Activated CD4-positive, alpha-beta T cell treated with anti-CD3 and anti-CD28 coated beads, Interleukin-2, Interleukin-4, amounts not matched to agents 100 ng/mL and 50 ng/mL, durations not matched to agents 16 hours and 8 hours (primary cell): ENCODE measurements around the gene CRADD.
"Not testable (repeated sequence)": the region's sequence is repeated elsewhere in the genome, so short reads cannot be mapped to it uniquely, and the experiment has no call there.

ENCODE experiments used
- DNase-seq: peaks from one replicate; pipeline ENCODE4 v3.0.0-alpha.2; 2020; ENCODE audit warnings: low spot score

The CRADD gene

GRCh38 chr12:93677195-93678064 lies at the start of gene CRADD:
Gene CRADD (plus strand): TSS chr12:93677375.
- peak; percentile 96 for DNase-seq

- no peak for DNase-seq
These were observed 44.8 kb upstream of the CRADD start for GRCh38 chr12:93632383-93632782.

- DNase-seq = no peak
These were observed 42.8 kb upstream of the CRADD start for GRCh38 chr12:93634416-93634815.

- no peak for DNase-seq
These were observed 40.5 kb upstream of the CRADD start for GRCh38 chr12:93636708-93637107.

- no peak for DNase-seq
These were observed 39.1 kb upstream of the CRADD start for GRCh38 chr12:93638095-93638494.

- no peak for DNase-seq
These were observed 38.2 kb upstream of the CRADD start for GRCh38 chr12:93638954-93639353.

GRCh38 chr12:93639406-93639805 lies 37.8 kb upstream of the CRADD start:
- DNase-seq = no peak

- not testable (repeated sequence) for DNase-seq
These were observed 35.8 kb upstream of the CRADD start for GRCh38 chr12:93641380-93641779.

GRCh38 chr12:93642751-93643150 lies 34.4 kb upstream of the CRADD start:
- no peak for DNase-seq

- no peak for DNase-seq
These were observed 31.5 kb upstream of the CRADD start for GRCh38 chr12:93645702-93646101.

GRCh38 chr12:93650626-93651025 lies 26.5 kb upstream of the CRADD start:
- DNase-seq = no peak

GRCh38 chr12:93653079-93653478 lies 24.1 kb upstream of the CRADD start:
- DNase-seq = no peak

GRCh38 chr12:93653712-93654111 lies 23.5 kb upstream of the CRADD start:
- DNase-seq = no peak

GRCh38 chr12:93654421-93654820 lies 22.8 kb upstream of the CRADD start:
- DNase-seq = no peak

GRCh38 chr12:93657071-93657470 lies 20.1 kb upstream of the CRADD start:
- DNase-seq = no peak

- DNase-seq = no peak
These were observed 16.2 kb upstream of the CRADD start for GRCh38 chr12:93661021-93661420.

GRCh38 chr12:93663006-93663728 lies 14.0 kb upstream of the CRADD start:
- DNase-seq = no peak

- DNase-seq = no peak
These were observed 13.5 kb upstream of the CRADD start for GRCh38 chr12:93663729-93664084.

GRCh38 chr12:93664573-93665138 lies 12.5 kb upstream of the CRADD start:
- no peak for DNase-seq

- DNase-seq = no peak
These were observed 9.5 kb upstream of the CRADD start for GRCh38 chr12:93667672-93668071.

- DNase-seq = no peak
These were observed 8.2 kb upstream of the CRADD start for GRCh38 chr12:93668919-93669418.

- no peak for DNase-seq
These were observed 7.7 kb upstream of the CRADD start for GRCh38 chr12:93669452-93669851.

GRCh38 chr12:93670104-93670503 lies 7.1 kb upstream of the CRADD start:
- no peak for DNase-seq
